SK-N-MC (cell line): Measurements from ENCODE around the gene HIVEP2.

Experiments
- DNase-seq: peaks from one replicate; pipeline ENCODE4 v3.0.0-alpha.2; 2011; ENCODE audit warnings: low read depth, low spot score
- H3K27ac ChIP-seq: fragments of 200-600 bp; sonication (generic); 2 replicates; pipeline ENCODE4 v1.5.1; 2016; ENCODE audit warnings: mixed run types
- H3K36me3 ChIP-seq: fragments of 200-600 bp; sonication (generic); 2 replicates; pipeline ENCODE4 v1.6.1; 2017; ENCODE audit warnings: antibody characterized with exemption, low read length, mixed read lengths; ENCODE audit not compliant: insufficient read depth
- H3K4me3 ChIP-seq: fragments of 200-600 bp; sonication (generic); 2 replicates; pipeline ENCODE4 v1.5.1; 2016
- H3K9ac ChIP-seq: fragments of 200-600 bp; sonication (generic); 2 replicates; pipeline ENCODE4 v1.8.0; 2017; ENCODE audit warnings: mixed run types, mixed read lengths; ENCODE audit not compliant: insufficient read length
- H3K9me3 ChIP-seq: fragments of 200-600 bp; sonication (generic); 2 replicates; pipeline ENCODE4 v1.6.1; 2017; ENCODE audit warnings: low read depth, mild to moderate bottlenecking, antibody characterized with exemption, low read length, moderate library complexity, mixed read lengths
- EZH2 ChIP-seq: fragments of 200-600 bp; sonication (generic); IDR thresholded peaks from one replicate; pipeline ENCODE4 v1.6.1; 2017; ENCODE audit warnings: antibody characterized with exemption
- FOXP2 ChIP-seq: optimal IDR thresholded peaks from 2 replicates; pipeline ENCODE3; 2011; ENCODE audit warnings: mild to moderate bottlenecking, moderate library complexity; ENCODE audit not compliant: insufficient read depth; ENCODE audit errors: extremely low read length, control extremely low read depth
- POLR2AphosphoS5 ChIP-seq: IDR thresholded peaks from 2 replicates; pipeline ENCODE4 v1.6.1; 2012; ENCODE audit warnings: mild to moderate bottlenecking, low read depth, low read length, borderline replicate concordance

Gene HIVEP2

DNA sequence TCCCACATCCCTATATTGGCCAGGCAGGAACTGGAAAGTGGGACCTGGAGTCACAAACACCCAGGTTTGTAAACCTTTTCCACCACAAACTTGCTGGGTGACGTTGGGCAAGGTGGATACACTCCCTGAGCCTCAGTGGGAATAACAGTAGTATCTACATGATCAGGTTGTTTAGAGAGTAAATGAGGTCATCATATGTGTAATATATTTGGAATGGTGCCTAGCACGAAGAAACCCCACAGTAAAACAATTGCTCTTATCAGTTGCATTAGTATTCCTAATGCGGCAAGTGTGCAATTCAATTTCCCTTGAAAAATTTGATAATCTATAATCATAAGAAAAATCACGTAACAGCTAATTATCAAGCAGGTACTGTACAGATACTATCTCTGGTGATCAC lies 51.9 kb downstream of the HIVEP2 start:
- no peak overlapping the region for H3K9ac ChIP-seq
- H3K4me3 ChIP-seq: no peak overlapping the region
- TF ChIP-seq FOXP2: no peak
- no peak for TF ChIP-seq EZH2
- TF ChIP-seq POLR2AphosphoS5: no peak
- no peak for DNase-seq
- H3K9me3 ChIP-seq: no peaks in the 10 kb centered on the region
- H3K36me3 ChIP-seq: no peaks in the 10 kb centered on the region
- no peak overlapping the region for H3K27ac ChIP-seq

- H3K4me3 ChIP-seq: no peak overlapping the region
- no peaks in the 10 kb centered on the region for H3K36me3 ChIP-seq
- no peaks in the 10 kb centered on the region for H3K9me3 ChIP-seq
- no peak overlapping the region for H3K9ac ChIP-seq
- no peak overlapping the region for H3K27ac ChIP-seq
- no peak for DNase-seq
- TF ChIP-seq FOXP2 (no peak), EZH2 (no peak), POLR2AphosphoS5 (no peak)
Observed at GRCh38 chr6:142892254-142893021, 52.5 kb downstream of the HIVEP2 start.

- H3K9ac ChIP-seq: no peak overlapping the region
- no peak for TF ChIP-seq EZH2
- TF ChIP-seq FOXP2: no peak
- TF ChIP-seq POLR2AphosphoS5: no peak
- H3K9me3 ChIP-seq: no peaks in the 10 kb centered on the region
- H3K36me3 ChIP-seq: no peaks in the 10 kb centered on the region
- H3K27ac ChIP-seq: no peak overlapping the region
- no peak overlapping the region for H3K4me3 ChIP-seq
- no peak for DNase-seq
Observed at GRCh38 chr6:142891454-142891853, 53.5 kb downstream of the HIVEP2 start.

DNA sequence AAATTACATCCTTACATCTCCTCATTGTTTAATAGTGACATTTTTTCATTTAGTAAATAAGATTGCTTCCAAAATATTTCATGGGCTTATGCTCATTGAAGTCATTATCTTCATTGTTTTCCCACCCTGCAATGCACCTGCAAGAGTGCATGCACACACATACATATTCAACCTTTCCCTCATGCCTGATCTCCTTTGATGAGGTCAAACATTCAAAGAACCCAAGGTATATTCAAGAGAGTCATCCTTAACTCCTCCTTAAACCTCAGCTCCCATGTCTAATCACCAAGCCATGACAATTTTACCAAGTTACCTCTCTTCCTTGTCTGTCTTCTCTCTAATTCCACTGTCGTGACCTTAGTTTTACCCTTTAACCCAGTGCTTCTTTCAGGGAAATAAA lies 56.5 kb downstream of the HIVEP2 start:
- H3K36me3 ChIP-seq: no peaks in the 10 kb centered on the region
- H3K9me3 ChIP-seq: no peaks in the 10 kb centered on the region
- TF ChIP-seq EZH2 (no peak), FOXP2 (no peak), POLR2AphosphoS5 (no peak)
- DNase-seq: no peak
- no peak overlapping the region for H3K27ac ChIP-seq
- H3K9ac ChIP-seq: no peak overlapping the region
- H3K4me3 ChIP-seq: no peak overlapping the region

DNA sequence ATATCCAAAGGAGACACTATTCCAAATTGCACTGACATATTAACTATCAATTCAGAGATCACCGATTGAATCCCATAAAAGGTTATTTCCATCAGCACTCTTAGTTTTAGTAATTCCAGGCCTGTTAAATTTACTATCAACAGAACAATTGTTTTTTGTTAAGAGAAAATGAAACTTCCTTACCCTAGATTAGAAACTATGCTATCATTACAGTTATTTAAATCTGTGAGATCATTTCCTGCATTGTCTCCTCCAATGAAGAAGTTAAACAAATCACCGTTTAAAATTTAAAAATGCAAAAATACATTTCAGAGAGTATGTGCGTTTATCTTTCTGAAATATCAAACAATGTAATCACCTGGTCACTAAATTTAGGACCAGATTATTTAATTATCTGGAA lies 57.5 kb downstream of the HIVEP2 start:
- H3K9me3 ChIP-seq: no peaks in the 10 kb centered on the region
- H3K4me3 ChIP-seq: no peak overlapping the region
- no peak for DNase-seq
- no peaks in the 10 kb centered on the region for H3K36me3 ChIP-seq
- TF ChIP-seq FOXP2: no peak
- no peak for TF ChIP-seq EZH2
- no peak for TF ChIP-seq POLR2AphosphoS5
- no peak overlapping the region for H3K27ac ChIP-seq
- H3K9ac ChIP-seq: no peak overlapping the region

DNA sequence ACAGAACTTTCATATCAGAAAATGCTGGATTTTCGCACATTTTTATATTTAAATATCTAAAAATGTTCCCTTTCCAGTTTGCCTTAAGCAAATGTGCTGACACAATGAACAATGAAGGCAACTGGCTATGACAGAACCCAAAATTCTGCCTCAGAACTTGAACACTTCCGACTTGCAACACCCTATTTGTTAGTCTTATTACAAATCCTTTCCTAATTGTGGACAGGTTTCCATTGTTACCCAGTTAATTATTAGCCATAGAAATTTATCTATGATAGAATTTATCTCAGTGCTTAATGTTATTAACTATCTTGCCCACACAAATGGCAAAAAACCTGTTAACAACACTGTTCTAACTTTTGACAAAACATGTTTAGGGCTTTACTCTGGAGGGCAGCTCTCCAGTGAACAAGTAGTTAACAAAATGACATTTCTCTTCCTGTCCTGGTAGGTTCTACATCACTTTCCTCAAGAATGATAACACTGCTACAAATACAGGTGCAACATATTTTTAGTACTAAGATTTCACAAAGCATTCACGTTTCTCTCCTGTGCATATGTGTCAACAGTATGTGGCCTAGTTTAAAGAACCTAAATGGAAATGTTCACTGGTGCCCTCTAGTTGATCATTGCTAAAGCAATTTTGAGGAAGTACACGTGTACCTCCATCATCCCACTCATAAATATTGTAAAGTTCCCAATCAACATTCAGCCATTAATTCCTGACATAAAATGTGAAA lies 58.4 kb downstream of the HIVEP2 start:
- H3K9ac ChIP-seq: no peak overlapping the region
- H3K27ac ChIP-seq: no peak overlapping the region

DNA sequence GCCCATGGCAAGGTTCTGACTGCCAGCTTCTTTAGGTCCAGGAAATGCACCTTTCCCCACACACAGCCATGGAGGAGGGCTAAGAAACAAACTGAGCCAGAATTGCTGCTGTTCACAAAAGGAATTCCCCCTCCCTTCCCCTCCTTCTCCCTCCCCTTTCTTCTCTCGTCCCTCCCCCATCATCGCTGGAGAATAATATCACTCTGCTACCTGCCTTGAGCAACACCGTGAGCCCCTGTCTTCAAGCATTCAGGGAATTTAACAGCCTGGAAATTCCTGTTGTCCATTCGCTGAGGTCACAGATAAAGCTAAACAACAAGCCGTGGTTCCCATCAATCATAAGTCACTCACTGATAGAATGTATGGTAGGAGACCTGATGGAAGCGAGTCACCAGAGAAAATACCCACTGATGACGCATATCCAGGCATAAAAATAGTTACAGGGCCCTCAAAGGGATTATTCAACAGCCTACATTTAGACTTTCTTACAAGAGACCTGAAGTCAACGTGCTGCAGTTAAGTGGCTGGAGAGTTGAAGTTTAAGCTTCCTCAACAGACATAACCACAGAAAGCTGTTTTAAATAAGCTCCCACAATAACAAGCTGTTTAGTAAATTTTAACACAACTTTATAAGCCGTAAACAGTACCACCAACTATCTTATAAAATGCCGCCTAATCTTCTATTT lies 59.7 kb downstream of the HIVEP2 start:
- H3K9ac ChIP-seq: no peak overlapping the region
- H3K27ac ChIP-seq: peak overlapping the region; percentile 49; the same call in 1 of the 2 replicates
- no peaks in the 10 kb centered on the region for H3K9me3 ChIP-seq
- no peaks in the 10 kb centered on the region for H3K36me3 ChIP-seq
- H3K4me3 ChIP-seq: no peak overlapping the region
- TF ChIP-seq FOXP2: no peak
- no peak for TF ChIP-seq POLR2AphosphoS5
- TF ChIP-seq EZH2: no peak
- DNase-seq: no peak

More for the DNA sequence above, 58.4 kb downstream of the HIVEP2 start:
- H3K9me3 ChIP-seq: no peaks in the 10 kb centered on the region
- no peaks in the 10 kb centered on the region for H3K36me3 ChIP-seq
- H3K4me3 ChIP-seq: no peak overlapping the region
- DNase-seq: no peak
- no peak for TF ChIP-seq EZH2
- TF ChIP-seq FOXP2: no peak
- TF ChIP-seq POLR2AphosphoS5: no peak
